ENCODE data around the gene NUP210L. TPM values are rescaled to one million over a fixed set of nuclear protein-coding genes. Genes with fewer than 3 reads are reported as not detected.

Gene NUP210L
- total RNA-seq, 1 donor from 2014 or later = 0.15 TPM

DNA sequence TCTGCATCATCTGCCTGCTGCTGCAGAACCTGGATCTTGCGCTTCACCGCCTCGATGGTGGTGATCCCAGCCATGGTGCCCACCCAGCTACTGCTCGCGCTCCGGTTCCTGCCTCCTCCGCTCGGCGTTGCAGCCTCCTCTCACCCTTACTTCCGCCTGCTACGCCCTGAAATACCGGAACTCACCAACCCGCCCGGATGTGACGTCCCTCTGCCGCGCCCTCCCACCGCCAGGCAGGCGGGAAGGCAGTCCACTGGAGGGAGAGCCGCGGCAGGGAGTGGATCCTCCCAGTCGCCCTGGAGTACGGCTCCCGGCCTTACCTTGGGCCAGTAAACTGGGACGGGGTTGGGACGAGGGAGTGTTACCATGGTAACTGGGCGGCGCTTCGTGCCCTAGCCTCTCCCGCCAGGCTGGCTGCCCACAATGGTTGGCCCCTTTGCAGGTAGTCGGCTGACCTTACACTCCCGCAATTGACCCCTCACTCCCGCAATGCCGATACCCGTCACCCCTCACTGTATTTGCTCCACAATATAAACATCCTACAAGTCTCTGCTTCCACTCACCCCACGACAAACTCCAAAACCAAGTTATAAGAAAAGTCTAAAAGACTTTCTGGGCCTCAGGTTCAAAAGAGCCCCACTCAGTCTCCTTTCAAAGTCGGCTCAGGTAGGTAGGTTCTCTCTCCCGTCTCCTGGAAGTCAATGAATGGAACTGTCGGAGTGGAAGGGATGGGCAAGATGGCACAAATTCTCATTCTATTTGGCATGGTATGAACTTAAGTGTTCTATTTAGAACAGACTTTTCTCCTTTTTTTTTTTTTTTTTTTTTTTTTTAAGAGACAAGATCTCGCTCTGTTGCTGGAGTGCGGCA is 28.4 kb upstream of the NUP210L start:
- peaks cover 50% of the 10 kb centered on the region for H3K4me1 Mint-ChIP-seq (ENCODE audit: unreplicated experiment)
- no peaks in the 10 kb centered on the region for H3K9me3 Mint-ChIP-seq (ENCODE audit: unreplicated experiment)
- DNase-seq (ENCODE audit: low spot score) = peak; percentile 96

DNA sequence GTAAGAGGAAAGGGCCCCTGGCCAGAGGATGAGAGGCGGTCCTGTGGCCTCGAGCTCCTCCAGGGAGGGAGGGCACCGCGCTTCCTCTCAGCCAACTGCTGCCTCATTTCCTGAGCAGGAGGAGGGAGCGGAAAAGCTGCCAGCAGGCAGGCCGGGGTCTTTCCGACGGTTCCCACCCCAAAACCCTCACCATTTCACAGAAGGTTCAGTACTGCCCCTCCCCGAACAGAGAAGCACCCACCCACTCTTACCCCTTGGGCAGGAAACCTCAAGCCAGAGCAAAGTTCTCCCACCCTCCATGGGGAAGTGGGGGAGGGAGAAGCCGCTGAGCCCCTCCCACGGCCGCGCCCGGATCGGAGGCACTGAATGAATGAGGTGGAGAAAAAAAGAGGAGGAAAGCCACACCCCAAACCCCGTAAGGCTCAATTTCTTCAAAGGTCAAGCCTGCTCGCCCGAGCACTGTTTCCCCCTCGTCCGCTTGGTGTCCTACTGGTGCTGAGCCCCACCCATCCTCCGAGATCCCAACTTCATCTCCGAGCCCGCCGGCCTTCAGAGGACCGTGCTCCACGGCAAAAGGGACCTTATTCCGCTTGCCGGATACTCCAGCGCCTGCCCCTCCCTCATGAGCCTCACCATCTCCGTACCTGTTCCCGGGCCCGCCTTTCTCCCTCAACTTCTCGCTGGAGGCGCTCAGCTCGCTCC is 27.6 kb upstream of the NUP210L start:
- Mint-ChIP-seq H3K27me3 (ENCODE audit: unreplicated experiment) (peaks cover 14% of the 10 kb centered on the region), H3K4me3 (ENCODE audit: unreplicated experiment) (peak overlapping the region; percentile 100), H3K36me3 (ENCODE audit: low read depth, unreplicated experiment) (peaks cover 40% of the 10 kb centered on the region), H3K27ac (ENCODE audit: unreplicated experiment) (peak overlapping the region; percentile 100), H3K4me1 (ENCODE audit: unreplicated experiment) (peaks cover 58% of the 10 kb centered on the region), H3K9me3 (ENCODE audit: unreplicated experiment) (no peaks in the 10 kb centered on the region)
- peak; percentile 74 for DNase-seq (ENCODE audit: low spot score)
- no peak for TF ChIP-seq CTCF (IDR thresholded peaks at IDR 0.05; ENCODE audit: unreplicated experiment)

More for the DNA sequence above, 28.4 kb upstream of the NUP210L start:
- no peak for TF ChIP-seq CTCF (IDR thresholded peaks at IDR 0.05; ENCODE audit: unreplicated experiment)
- Mint-ChIP-seq H3K4me3 (ENCODE audit: unreplicated experiment) (peak overlapping the region; percentile 100), H3K27me3 (ENCODE audit: unreplicated experiment) (peaks cover 14% of the 10 kb centered on the region), H3K27ac (ENCODE audit: unreplicated experiment) (peak overlapping the region; percentile 100), H3K36me3 (ENCODE audit: low read depth, unreplicated experiment) (peaks cover 35% of the 10 kb centered on the region)

- Mint-ChIP-seq H3K4me1 (ENCODE audit: unreplicated experiment) (peaks cover 63% of the 10 kb centered on the region), H3K36me3 (ENCODE audit: low read depth, unreplicated experiment) (peaks cover 45% of the 10 kb centered on the region), H3K27ac (ENCODE audit: unreplicated experiment) (peak overlapping the region; percentile 100), H3K4me3 (ENCODE audit: unreplicated experiment) (peak overlapping the region; percentile 100), H3K9me3 (ENCODE audit: unreplicated experiment) (no peaks in the 10 kb centered on the region), H3K27me3 (ENCODE audit: unreplicated experiment) (peaks cover 14% of the 10 kb centered on the region)
- DNase-seq (ENCODE audit: low spot score) = no peak
- TF ChIP-seq CTCF (IDR thresholded peaks at IDR 0.05; ENCODE audit: unreplicated experiment) = no peak
These were observed 27.1 kb upstream of the NUP210L start for GRCh38 chr1:154181944-154182343.

DNA sequence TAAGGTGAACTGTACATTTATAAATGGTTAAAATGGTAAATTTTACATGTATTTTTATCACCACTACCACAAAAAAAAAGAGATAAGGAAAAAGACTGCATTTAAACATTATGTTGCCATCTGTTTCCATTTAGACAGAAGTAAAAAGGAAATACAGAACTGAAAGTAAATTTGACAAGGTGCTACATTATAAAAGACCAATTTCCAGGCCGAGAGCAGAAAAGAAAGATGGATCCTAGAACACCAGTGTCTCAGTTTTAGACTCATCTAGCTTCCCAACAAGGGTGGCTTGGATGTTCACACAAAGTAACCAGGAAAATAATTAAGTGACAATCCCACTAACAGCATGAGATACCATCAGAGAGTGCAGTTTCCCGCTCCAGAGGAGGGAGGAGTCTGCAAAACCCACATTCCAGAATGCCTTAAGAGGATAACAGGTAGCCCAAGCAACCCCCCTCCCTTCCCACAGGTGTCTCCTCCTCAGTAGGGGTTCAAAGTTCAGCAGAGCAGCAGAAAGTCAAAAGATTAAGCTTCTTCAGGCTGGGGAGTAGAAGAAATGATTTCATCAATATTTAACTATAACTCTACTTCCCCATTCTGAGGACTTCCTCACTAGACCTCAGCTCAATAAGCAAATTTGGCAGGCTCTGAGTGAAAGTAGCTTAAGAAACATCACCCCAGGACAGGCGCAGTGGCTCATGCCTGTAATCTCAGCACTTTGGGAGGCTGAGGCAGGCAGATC is 25.2 kb upstream of the NUP210L start:
- no peak for DNase-seq (ENCODE audit: low spot score)
- no peak for TF ChIP-seq CTCF (IDR thresholded peaks at IDR 0.05; ENCODE audit: unreplicated experiment)
- Mint-ChIP-seq H3K4me1 (ENCODE audit: unreplicated experiment) (peaks cover 74% of the 10 kb centered on the region), H3K9me3 (ENCODE audit: unreplicated experiment) (no peaks in the 10 kb centered on the region), H3K27me3 (ENCODE audit: unreplicated experiment) (peaks cover 11% of the 10 kb centered on the region), H3K36me3 (ENCODE audit: low read depth, unreplicated experiment) (peaks cover 51% of the 10 kb centered on the region), H3K4me3 (ENCODE audit: unreplicated experiment) (peak overlapping the region; percentile 85), H3K27ac (ENCODE audit: unreplicated experiment) (peak overlapping the region; percentile 71)
